Progenitor cell of endocrine pancreas (in vitro differentiated cells): Measurements from ENCODE around the gene HRH3. TPM values are rescaled to one million over a fixed set of nuclear protein-coding genes. Genes with fewer than 3 reads are reported as not detected.

Experiments used
- DNase-seq: peaks from one replicate; pipeline ENCODE4 v3.0.0; 2021; ENCODE audit warnings: low spot score; ENCODE audit not compliant: unreplicated experiment
- H3K27ac Mint-ChIP-seq: 2 replicates; pipeline ENCODE4 v1.8.0; 2021; ENCODE audit warnings: mild to moderate bottlenecking, moderate library complexity, mixed read lengths
- H3K27me3 Mint-ChIP-seq: 2 replicates; pipeline ENCODE4 v1.8.0; 2021; ENCODE audit warnings: mixed read lengths
- H3K36me3 Mint-ChIP-seq: 2 replicates; pipeline ENCODE4 v1.8.0; 2022; ENCODE audit warnings: mixed read lengths; ENCODE audit not compliant: insufficient read depth
- H3K4me1 Mint-ChIP-seq: 2 replicates; pipeline ENCODE4 v1.8.0; 2021; ENCODE audit warnings: low read depth, mixed read lengths
- H3K4me3 Mint-ChIP-seq: 2 replicates; pipeline ENCODE4 v1.8.0; 2021; ENCODE audit warnings: low read depth, mild to moderate bottlenecking, moderate library complexity, mixed read lengths
- H3K9me3 Mint-ChIP-seq: 2 replicates; pipeline ENCODE4 v1.8.0; 2021; ENCODE audit warnings: low read depth, mixed read lengths
- total RNA-seq: library from RNA; stranded (reverse); gene quantifications from 2 replicates; pipeline ENCODE4 v1.2.1, GENCODE V29; 2021
- TF ChIP-seq, protein P1 (sequence below): fragments of 200-600 bp; sonication (generic); IDR thresholded peaks from one replicate; pipeline ENCODE4 v1.5.0; 2021; ENCODE audit warnings: antibody characterized with exemption, mild to moderate bottlenecking; ENCODE audit not compliant: unreplicated experiment

The HRH3 gene
- total RNA-seq, 1 donor from 2014 or later = 0.10 TPM

GRCh38 chr20:62214067-62214466 lies 6.0 kb downstream of the HRH3 start:
- peaks cover 2% of the 10 kb centered on the region for H3K4me1 Mint-ChIP-seq
- no peak overlapping the region for H3K27ac Mint-ChIP-seq
- no peak overlapping the region for H3K4me3 Mint-ChIP-seq
- peaks cover 39% of the 10 kb centered on the region for H3K27me3 Mint-ChIP-seq
- DNase-seq = no peak
- H3K9me3 Mint-ChIP-seq = no peaks in the 10 kb centered on the region
- TF ChIP-seq, protein P1, sequence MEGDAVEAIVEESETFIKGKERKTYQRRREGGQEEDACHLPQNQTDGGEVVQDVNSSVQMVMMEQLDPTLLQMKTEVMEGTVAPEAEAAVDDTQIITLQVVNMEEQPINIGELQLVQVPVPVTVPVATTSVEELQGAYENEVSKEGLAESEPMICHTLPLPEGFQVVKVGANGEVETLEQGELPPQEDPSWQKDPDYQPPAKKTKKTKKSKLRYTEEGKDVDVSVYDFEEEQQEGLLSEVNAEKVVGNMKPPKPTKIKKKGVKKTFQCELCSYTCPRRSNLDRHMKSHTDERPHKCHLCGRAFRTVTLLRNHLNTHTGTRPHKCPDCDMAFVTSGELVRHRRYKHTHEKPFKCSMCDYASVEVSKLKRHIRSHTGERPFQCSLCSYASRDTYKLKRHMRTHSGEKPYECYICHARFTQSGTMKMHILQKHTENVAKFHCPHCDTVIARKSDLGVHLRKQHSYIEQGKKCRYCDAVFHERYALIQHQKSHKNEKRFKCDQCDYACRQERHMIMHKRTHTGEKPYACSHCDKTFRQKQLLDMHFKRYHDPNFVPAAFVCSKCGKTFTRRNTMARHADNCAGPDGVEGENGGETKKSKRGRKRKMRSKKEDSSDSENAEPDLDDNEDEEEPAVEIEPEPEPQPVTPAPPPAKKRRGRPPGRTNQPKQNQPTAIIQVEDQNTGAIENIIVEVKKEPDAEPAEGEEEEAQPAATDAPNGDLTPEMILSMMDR = no peak
- H3K36me3 Mint-ChIP-seq = no peaks in the 10 kb centered on the region

- Mint-ChIP-seq H3K4me1 (peaks cover 6% of the 10 kb centered on the region), H3K27ac (no peak overlapping the region), H3K27me3 (peaks cover 27% of the 10 kb centered on the region), H3K36me3 (no peaks in the 10 kb centered on the region), H3K4me3 (no peak overlapping the region), H3K9me3 (no peaks in the 10 kb centered on the region)
- TF ChIP-seq, protein P1 = no peak
- no peak for DNase-seq
These were observed 7.8 kb downstream of the HRH3 start for GRCh38 chr20:62212299-62212698.

GRCh38 chr20:62211769-62212288 lies 8.2 kb downstream of the HRH3 start:
- TF ChIP-seq, protein P1 = no peak
- H3K4me1 Mint-ChIP-seq = peaks cover 6% of the 10 kb centered on the region
- no peaks in the 10 kb centered on the region for H3K9me3 Mint-ChIP-seq
- no peak for DNase-seq
- no peak overlapping the region for H3K4me3 Mint-ChIP-seq
- H3K36me3 Mint-ChIP-seq = no peaks in the 10 kb centered on the region
- peaks cover 24% of the 10 kb centered on the region for H3K27me3 Mint-ChIP-seq
- H3K27ac Mint-ChIP-seq = no peak overlapping the region

GRCh38 chr20:62211216-62211615 lies 8.9 kb downstream of the HRH3 start:
- H3K4me3 Mint-ChIP-seq = no peak overlapping the region
- H3K27me3 Mint-ChIP-seq = peaks cover 24% of the 10 kb centered on the region
- no peak overlapping the region for H3K27ac Mint-ChIP-seq
- peaks cover 6% of the 10 kb centered on the region for H3K4me1 Mint-ChIP-seq
- DNase-seq = no peak
- TF ChIP-seq, protein P1 = no peak
- no peaks in the 10 kb centered on the region for H3K9me3 Mint-ChIP-seq
- no peaks in the 10 kb centered on the region for H3K36me3 Mint-ChIP-seq

DNA sequence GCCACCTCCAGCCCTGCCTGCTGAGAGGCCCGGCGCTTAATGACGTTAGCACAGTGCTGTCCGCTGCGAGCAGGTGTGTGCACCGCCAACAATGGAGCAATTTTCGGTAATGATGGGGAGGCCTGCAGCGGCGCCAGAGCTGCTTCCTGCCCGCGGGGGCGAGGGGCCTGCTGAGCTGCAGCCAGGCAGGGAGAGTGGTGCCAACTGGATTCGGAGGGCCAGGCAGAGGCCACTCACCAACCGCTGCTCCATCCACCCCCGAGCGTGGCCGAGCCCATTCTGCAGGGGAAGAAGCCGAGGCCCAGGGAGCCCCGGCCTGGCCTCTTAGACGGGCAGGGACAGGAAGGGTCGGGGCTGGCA lies 9.6 kb downstream of the HRH3 start:
- Mint-ChIP-seq H3K4me3 (no peak overlapping the region), H3K27ac (no peak overlapping the region), H3K36me3 (no peaks in the 10 kb centered on the region), H3K4me1 (peaks cover 6% of the 10 kb centered on the region), H3K27me3 (peaks cover 23% of the 10 kb centered on the region), H3K9me3 (no peaks in the 10 kb centered on the region)
- no peak for DNase-seq
- TF ChIP-seq, protein P1 = no peak
